A549 (cell line): ENCODE results near the gene BORCS6. TPM values are rescaled to one million over a fixed set of nuclear protein-coding genes. Genes with fewer than 3 reads are reported as not detected.

ENCODE experiments used
- ATAC-seq, 2 experiments: fragments of 200-7000 bp in 1 of 2; fragments of >200 bp in 1 of 2; cut with Nextera tagmentation in 1 of 2; cut with Tn5 transposase in 1 of 2; 3 replicates each; pipeline versions ENCODE4 v1.8.0 to v1.9.1; 2018 to 2020; ENCODE audit warnings: mild to moderate bottlenecking in 1 of 2, moderate library complexity in 1 of 2
- CTCF ChIA-PET: fragments of 300-600 bp; sonication (Branson Sonifier 250); formaldehyde crosslinking; extraction: SDS; loops from one replicate; lab custom pipeline; 2021; ENCODE audit warnings: antibody characterized with exemption, inconsistent platforms; lab: Yijun Ruan, JAX
- POLR2A ChIA-PET: fragments of 350-600 bp; formaldehyde crosslinking; extraction: SDS; loops from one replicate; lab custom pipeline; 2021; ENCODE audit warnings: antibody characterized with exemption, inconsistent platforms; lab: Yijun Ruan, JAX
- DNase-seq, 2 experiments: peaks; one replicate each; pipeline versions ENCODE4 v3.0.0 to v3.0.0-alpha.2; 2011 to 2016; ENCODE audit warnings: low read depth in 1 of 2, low spot score in 1 of 2
- FAIRE-seq: peaks from 2 replicates; lab custom pipeline; 2011; peaks lifted over from hg19 to GRCh38; lab: Jason Lieb, UNC
- H3K27ac ChIP-seq, 2 experiments: fragments of >200 bp; sonication (Bioruptor Twin); formaldehyde crosslinking; 3 replicates each; pipeline ENCODE4 v1.5.1; 2016 to 2017
- H3K4me1 ChIP-seq: fragments of >200 bp; sonication (Bioruptor Twin); formaldehyde crosslinking; 3 replicates; pipeline ENCODE4 v1.6.1; 2016
- H3K4me2 ChIP-seq: fragments of >200 bp; sonication (Bioruptor Twin); formaldehyde crosslinking; 3 replicates; pipeline ENCODE4 v1.6.1; 2016
- H3K4me3 ChIP-seq: fragments of >200 bp; sonication (Bioruptor Twin); formaldehyde crosslinking; 3 replicates; pipeline ENCODE4 v1.5.1; 2016
- H3K9me3 ChIP-seq: fragments of >200 bp; sonication (Bioruptor Twin); formaldehyde crosslinking; 3 replicates; pipeline ENCODE4 v1.6.1; 2016
- BHLHE40 ChIP-seq: IDR thresholded peaks from 2 replicates; pipeline ENCODE4 v1.6.1; 2012; ENCODE audit warnings: low read depth, low read length, inconsistent platforms
- CHD4 ChIP-seq: fragments of 200-600 bp; sonication (generic); IDR thresholded peaks from 2 replicates; pipeline ENCODE4 v1.6.1; 2016; ENCODE audit warnings: antibody characterized with exemption, mild to moderate bottlenecking, borderline replicate concordance
- EP300 ChIP-seq, 2 experiments: fragments of >200 bp; sonication (Bioruptor Twin); formaldehyde crosslinking; IDR thresholded peaks; 2 replicates in 1 of 2; 3 replicates in 1 of 2; pipeline ENCODE4 v1.6.1; 2016 to 2017
- FOSL2 ChIP-seq, 2 experiments: fragments of 450-650 bp in 1 of 2; fragments of >200 bp in 1 of 2; sonication (Bioruptor Twin) in 1 of 2; formaldehyde crosslinking; IDR thresholded peaks; 2 replicates each; pipeline versions ENCODE4 v1.5.0 to v1.6.1; 2016 to 2020; ENCODE audit warnings: mild to moderate bottlenecking in 1 of 2, moderate library complexity in 1 of 2
- HDAC2 ChIP-seq: fragments of 200-600 bp; sonication (generic); IDR thresholded peaks from 2 replicates; pipeline ENCODE4 v1.6.1; 2016
- HEYL ChIP-seq: fragments of 250-450 bp; sonication (Bioruptor Pico); IDR thresholded peaks from 2 replicates; pipeline ENCODE4 v1.8.0; 2021; ENCODE audit warnings: mild to moderate bottlenecking, moderate library complexity
- HOXA7 ChIP-seq: fragments of 250-450 bp; sonication (Bioruptor Pico); IDR thresholded peaks from 2 replicates; pipeline ENCODE4 v1.5.0; 2020; ENCODE audit warnings: mild to moderate bottlenecking, moderate library complexity
- KDM5A ChIP-seq: fragments of 200-600 bp; sonication (generic); IDR thresholded peaks from 2 replicates; pipeline ENCODE4 v1.6.1; 2016; ENCODE audit warnings: antibody characterized with exemption, mild to moderate bottlenecking
- PHF8 ChIP-seq: fragments of 200-600 bp; sonication (generic); IDR thresholded peaks from 2 replicates; pipeline ENCODE4 v1.6.1; 2016; ENCODE audit warnings: low read depth, mild to moderate bottlenecking, antibody characterized with exemption, moderate library complexity, borderline replicate concordance
- POLR2A ChIP-seq: IDR thresholded peaks from 2 replicates; pipeline ENCODE4 v1.6.1; 2012; ENCODE audit warnings: mild to moderate bottlenecking, low read length
- RAD21 ChIP-seq, 2 experiments: fragments of >200 bp in 1 of 2; sonication (Bioruptor Twin) in 1 of 2; formaldehyde crosslinking in 1 of 2; IDR thresholded peaks in 1 of 2; conservative IDR thresholded peaks in 1 of 2; 2 replicates in 1 of 2; 3 replicates in 1 of 2; pipeline ENCODE4 v1.6.1; 2012 to 2018; ENCODE audit warnings: inconsistent platforms in 1 of 2
- RFX5 ChIP-seq: fragments of 450-650 bp; IDR thresholded peaks from 2 replicates; pipeline ENCODE4 v1.7.1; 2014; ENCODE audit warnings: antibody characterized with exemption, mild to moderate bottlenecking, moderate library complexity
- RNF2 ChIP-seq: fragments of 200-600 bp; sonication (generic); IDR thresholded peaks from 2 replicates; pipeline ENCODE4 v1.6.1; 2016; ENCODE audit warnings: low read depth, mild to moderate bottlenecking, antibody characterized with exemption, moderate library complexity, borderline replicate concordance
- SMC3 ChIP-seq: fragments of >200 bp; sonication (Bioruptor Twin); formaldehyde crosslinking; IDR thresholded peaks from 3 replicates; pipeline ENCODE4 v1.6.1; 2018; ENCODE audit warnings: inconsistent platforms
- SREBF2 ChIP-seq: fragments of 450-650 bp; IDR thresholded peaks from 2 replicates; pipeline ENCODE4 v1.6.1; 2014; ENCODE audit warnings: mild to moderate bottlenecking, moderate library complexity
- TFCP2L1 ChIP-seq: fragments of 250-450 bp; sonication (Bioruptor Pico); IDR thresholded peaks from 2 replicates; pipeline ENCODE4 v1.5.0; 2021; ENCODE audit warnings: mild to moderate bottlenecking
- TP53 ChIP-seq: fragments of 250-450 bp; sonication (Bioruptor Pico); IDR thresholded peaks from 2 replicates; pipeline ENCODE4 v1.5.0; 2021; ENCODE audit warnings: mild to moderate bottlenecking, moderate library complexity
- ZC3H11A ChIP-seq: fragments of 450-650 bp; IDR thresholded peaks from 2 replicates; pipeline ENCODE4 v1.6.1; 2014; ENCODE audit warnings: antibody characterized with exemption, mild to moderate bottlenecking
- ZNF302 ChIP-seq: fragments of 250-450 bp; sonication (Bioruptor Pico); IDR thresholded peaks from 2 replicates; pipeline ENCODE4 v1.9.0; 2021; ENCODE audit warnings: inconsistent platforms, mild to moderate bottlenecking, moderate library complexity
- WGBS: methylation state at CpG from one replicate; pipeline ENCODE4 v1.1.6; 2017; ENCODE audit errors: missing lambda C conversion rate; 5-methylcytosine and 5-hydroxymethylcytosine counted together
- polyA plus RNA-seq, 4 experiments: library from polyadenylated mRNA; depleted of rRNA in 3 of 4; stranded (reverse); fragments of >200 nt; fragmentation: RNase III in 1 of 4; extraction: RNeasy Plus Mini Kit Qiagen cat#74134 plus additional on column Dnase treatment in 1 of 4; gene quantifications; 2 replicates in 3 of 4; 3 replicates in 1 of 4; pipeline ENCODE4 v1.2.3, GENCODE V29; 2011 to 2017
- TF ChIP-seq, protein P1 (sequence below): fragments of >200 bp; sonication (Bioruptor Twin); formaldehyde crosslinking; IDR thresholded peaks from 3 replicates; pipeline ENCODE4 v1.5.1; 2016
- TF ChIP-seq, protein P2 (sequence below): fragments of 250-450 bp; sonication (Bioruptor Pico); IDR thresholded peaks from 2 replicates; pipeline ENCODE4 v1.5.0; 2020; ENCODE audit warnings: low read depth, mild to moderate bottlenecking, moderate library complexity
- TF ChIP-seq, protein P3 (sequence below): IDR thresholded peaks from 2 replicates; pipeline ENCODE4 v1.6.1; 2012; ENCODE audit warnings: low read depth, borderline replicate concordance
- TF ChIP-seq, protein P4 (sequence below): IDR thresholded peaks from 2 replicates; pipeline ENCODE4 v1.6.1; 2012
- TF ChIP-seq, protein P5 (sequence below): fragments of >200 bp; sonication (Bioruptor Twin); formaldehyde crosslinking; IDR thresholded peaks from 2 replicates; pipeline ENCODE4 v1.6.1; 2016
- TF ChIP-seq, protein P6 (sequence below): fragments of 250-450 bp; sonication (Bioruptor Pico); IDR thresholded peaks from 2 replicates; pipeline ENCODE4 v1.5.0; 2021; ENCODE audit warnings: mild to moderate bottlenecking, moderate library complexity, borderline replicate concordance

Gene BORCS6
- polyA plus RNA-seq, 2 of the 4 experiments (the other 2 are of a cell fraction), result 3.0 to 6.6 TPM

DNA sequence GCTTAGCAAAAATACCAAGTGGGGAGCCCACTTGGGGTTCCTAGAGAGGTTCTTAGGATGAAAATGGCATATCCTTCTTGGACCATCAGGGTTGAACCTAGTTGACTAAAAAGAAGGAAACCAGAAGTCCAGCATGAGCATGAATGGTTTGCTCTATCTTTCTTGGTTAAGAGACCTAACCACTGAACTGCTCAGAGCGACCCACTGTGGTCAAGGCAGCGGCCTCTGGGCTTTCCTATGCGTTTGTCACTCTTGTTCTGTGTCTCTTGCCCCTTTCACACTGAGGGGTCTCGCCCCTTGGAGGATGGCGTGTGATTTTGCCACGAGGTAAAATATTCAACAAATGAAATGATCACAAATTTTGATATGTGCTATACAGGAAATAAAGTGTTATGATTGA lies 526 bp upstream of the BORCS6 start:
- WGBS, result 37% methylated on average over 6 of the region's 6 CpGs
- ATAC-seq (no peak), DNase-seq (no peak), FAIRE-seq (no peak)
- ChIA-PET CTCF (interaction anchor here (0.7 to 11.3 kb wide), 10 partner anchors 16 to 72 kb away, joined by 3 to 164 read pairs (median 6); partner anchors contain the start of genes ALOXE3 and AURKB), POLR2A (interaction anchor here (0.6 to 2.0 kb wide), 15 partner anchors 10 to 105 kb away, joined by 3 to 23 read pairs (median 6); partner anchors contain the start of genes AURKB, CTC1, HES7 and PFAS)
- TF ChIP-seq SMC3 (no peak), ZNF302 (CRISPR knock-in tag) (no peak), RFX5 (no peak), CHD4 (no peak), BHLHE40 (no peak), HDAC2 (no peak), TFCP2L1 (CRISPR knock-in tag) (no peak), TP53 (CRISPR knock-in tag) (no peak), HOXA7 (no peak), RNF2 (no peak), PHF8 (no peak), RAD21 (conservative IDR thresholded peaks at IDR 0.05 in 1 of 2, IDR thresholded peaks at IDR 0.05 in 1 of 2) (no peak)
- TF ChIP-seq, protein P1, sequence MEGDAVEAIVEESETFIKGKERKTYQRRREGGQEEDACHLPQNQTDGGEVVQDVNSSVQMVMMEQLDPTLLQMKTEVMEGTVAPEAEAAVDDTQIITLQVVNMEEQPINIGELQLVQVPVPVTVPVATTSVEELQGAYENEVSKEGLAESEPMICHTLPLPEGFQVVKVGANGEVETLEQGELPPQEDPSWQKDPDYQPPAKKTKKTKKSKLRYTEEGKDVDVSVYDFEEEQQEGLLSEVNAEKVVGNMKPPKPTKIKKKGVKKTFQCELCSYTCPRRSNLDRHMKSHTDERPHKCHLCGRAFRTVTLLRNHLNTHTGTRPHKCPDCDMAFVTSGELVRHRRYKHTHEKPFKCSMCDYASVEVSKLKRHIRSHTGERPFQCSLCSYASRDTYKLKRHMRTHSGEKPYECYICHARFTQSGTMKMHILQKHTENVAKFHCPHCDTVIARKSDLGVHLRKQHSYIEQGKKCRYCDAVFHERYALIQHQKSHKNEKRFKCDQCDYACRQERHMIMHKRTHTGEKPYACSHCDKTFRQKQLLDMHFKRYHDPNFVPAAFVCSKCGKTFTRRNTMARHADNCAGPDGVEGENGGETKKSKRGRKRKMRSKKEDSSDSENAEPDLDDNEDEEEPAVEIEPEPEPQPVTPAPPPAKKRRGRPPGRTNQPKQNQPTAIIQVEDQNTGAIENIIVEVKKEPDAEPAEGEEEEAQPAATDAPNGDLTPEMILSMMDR, result no peak
- TF ChIP-seq, protein P2, sequence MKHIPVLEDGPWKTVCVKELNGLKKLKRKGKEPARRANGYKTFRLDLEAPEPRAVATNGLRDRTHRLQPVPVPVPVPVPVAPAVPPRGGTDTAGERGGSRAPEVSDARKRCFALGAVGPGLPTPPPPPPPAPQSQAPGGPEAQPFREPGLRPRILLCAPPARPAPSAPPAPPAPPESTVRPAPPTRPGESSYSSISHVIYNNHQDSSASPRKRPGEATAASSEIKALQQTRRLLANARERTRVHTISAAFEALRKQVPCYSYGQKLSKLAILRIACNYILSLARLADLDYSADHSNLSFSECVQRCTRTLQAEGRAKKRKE, result no peak
- TF ChIP-seq, protein P3, sequence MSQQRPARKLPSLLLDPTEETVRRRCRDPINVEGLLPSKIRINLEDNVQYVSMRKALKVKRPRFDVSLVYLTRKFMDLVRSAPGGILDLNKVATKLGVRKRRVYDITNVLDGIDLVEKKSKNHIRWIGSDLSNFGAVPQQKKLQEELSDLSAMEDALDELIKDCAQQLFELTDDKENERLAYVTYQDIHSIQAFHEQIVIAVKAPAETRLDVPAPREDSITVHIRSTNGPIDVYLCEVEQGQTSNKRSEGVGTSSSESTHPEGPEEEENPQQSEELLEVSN, result no peak
- peak overlapping the region; percentile 56 to 79 for H3K27ac ChIP-seq
- H3K4me2 ChIP-seq, result peak overlapping the region; percentile 72
- H3K9me3 ChIP-seq, result no peaks in the 10 kb centered on the region
- H3K4me1 ChIP-seq, result peaks cover 40% of the 10 kb centered on the region
- H3K4me3 ChIP-seq, result peak overlapping the region; percentile 11

DNA sequence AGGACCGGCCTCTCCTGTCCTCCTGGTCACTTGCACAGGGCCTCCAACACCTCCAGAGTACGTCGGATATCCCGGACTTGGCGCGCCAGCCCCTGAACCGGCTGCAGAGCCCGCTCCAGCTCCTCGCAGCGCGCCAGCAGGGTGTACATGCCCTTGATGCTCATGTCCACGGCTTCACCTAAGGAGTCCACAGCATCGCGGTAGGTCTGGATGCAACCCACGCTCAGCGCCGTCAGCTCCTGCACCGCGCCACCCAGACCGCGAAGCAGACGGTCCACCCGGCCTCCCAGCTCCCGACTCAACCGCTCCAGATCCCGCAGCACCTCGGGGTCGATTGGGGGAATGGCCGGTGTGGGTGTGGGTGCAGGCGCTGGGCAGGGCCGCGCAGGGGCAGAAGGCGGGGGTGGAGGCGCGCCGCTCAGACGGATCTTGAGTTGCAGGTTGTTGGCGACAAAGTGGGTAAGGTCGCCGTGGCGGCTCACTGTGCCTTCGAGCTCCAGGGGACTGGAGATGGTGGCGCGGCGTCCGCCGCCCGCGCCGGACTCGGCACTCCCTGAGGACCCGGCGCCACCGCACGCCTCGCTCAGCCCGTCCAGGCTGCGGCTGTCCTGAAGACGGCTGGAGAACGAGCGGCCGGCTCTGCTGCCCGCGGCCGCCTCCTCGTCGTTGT lies 804 bp downstream of the BORCS6 start:
- Histone ChIP-seq H3K27ac (peak overlapping the region; percentile 88 to 89), H3K4me3 (peak overlapping the region; percentile 71), H3K9me3 (no peaks in the 10 kb centered on the region), H3K4me1 (peaks cover 40% of the 10 kb centered on the region), H3K4me2 (peak overlapping the region; percentile 72)
- TF ChIP-seq, protein P1, result no peak
- TF ChIP-seq, protein P4, sequence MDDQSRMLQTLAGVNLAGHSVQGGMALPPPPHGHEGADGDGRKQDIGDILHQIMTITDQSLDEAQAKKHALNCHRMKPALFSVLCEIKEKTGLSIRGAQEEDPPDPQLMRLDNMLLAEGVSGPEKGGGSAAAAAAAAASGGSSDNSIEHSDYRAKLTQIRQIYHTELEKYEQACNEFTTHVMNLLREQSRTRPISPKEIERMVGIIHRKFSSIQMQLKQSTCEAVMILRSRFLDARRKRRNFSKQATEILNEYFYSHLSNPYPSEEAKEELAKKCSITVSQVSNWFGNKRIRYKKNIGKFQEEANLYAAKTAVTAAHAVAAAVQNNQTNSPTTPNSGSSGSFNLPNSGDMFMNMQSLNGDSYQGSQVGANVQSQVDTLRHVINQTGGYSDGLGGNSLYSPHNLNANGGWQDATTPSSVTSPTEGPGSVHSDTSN, result no peak
- TF ChIP-seq ZC3H11A (no peak), POLR2A (no peak), KDM5A (no peak), HEYL (CRISPR knock-in tag) (no peak), SREBF2 (no peak), EP300 (IDR thresholded peaks at IDR 0.05) (no peak), FOSL2 (IDR thresholded peaks at IDR 0.05) (no peak), FOSL2 (CRISPR knock-in tag; IDR thresholded peaks at IDR 0.05) (no peak)
- TF ChIP-seq, protein P5, sequence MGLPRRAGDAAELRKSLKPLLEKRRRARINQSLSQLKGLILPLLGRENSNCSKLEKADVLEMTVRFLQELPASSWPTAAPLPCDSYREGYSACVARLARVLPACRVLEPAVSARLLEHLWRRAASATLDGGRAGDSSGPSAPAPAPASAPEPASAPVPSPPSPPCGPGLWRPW, result no peak
- TF ChIP-seq, protein P3, result no peak
- TF ChIP-seq, protein P6, sequence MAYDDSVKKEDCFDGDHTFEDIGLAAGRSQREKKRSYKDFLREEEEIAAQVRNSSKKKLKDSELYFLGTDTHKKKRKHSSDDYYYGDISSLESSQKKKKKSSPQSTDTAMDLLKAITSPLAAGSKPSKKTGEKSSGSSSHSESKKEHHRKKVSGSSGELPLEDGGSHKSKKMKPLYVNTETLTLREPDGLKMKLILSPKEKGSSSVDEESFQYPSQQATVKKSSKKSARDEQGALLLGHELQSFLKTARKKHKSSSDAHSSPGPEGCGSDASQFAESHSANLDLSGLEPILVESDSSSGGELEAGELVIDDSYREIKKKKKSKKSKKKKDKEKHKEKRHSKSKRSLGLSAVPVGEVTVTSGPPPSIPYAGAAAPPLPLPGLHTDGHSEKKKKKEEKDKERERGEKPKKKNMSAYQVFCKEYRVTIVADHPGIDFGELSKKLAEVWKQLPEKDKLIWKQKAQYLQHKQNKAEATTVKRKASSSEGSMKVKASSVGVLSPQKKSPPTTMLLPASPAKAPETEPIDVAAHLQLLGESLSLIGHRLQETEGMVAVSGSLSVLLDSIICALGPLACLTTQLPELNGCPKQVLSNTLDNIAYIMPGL (CRISPR knock-in tag), result no peak
- FAIRE-seq, result no peak
- WGBS, result 36% methylated on average over 52 of the region's 67 CpGs
- ATAC-seq, result no peak; a peak in 1 of 6 replicates
- DNase-seq, result no peak
- POLR2A ChIA-PET, result interaction anchor here (1.3 to 4.0 kb wide), 11 partner anchors 10 to 106 kb away, joined by 4 to 45 read pairs (median 11); partner anchors contain the start of genes CTC1, PFAS and SLC25A35
- CTCF ChIA-PET, result interaction anchor here (0.9 to 11.3 kb wide), 8 partner anchors 17 to 188 kb away, joined by 3 to 164 read pairs (median 7); partner anchors contain the start of genes ALOXE3 and AURKB
